Liver (tissue), 3 donors: ENCODE measurements around the gene EPHB2.

Experiments used
- EGR1 ChIP-seq, 2 donors: IDR thresholded peaks; 2 replicates each; pipeline ENCODE4 v1.6.1; 2016 to 2018; ENCODE audit warnings: antibody characterized with exemption in 2 of 2, low read depth in 2 of 2
- FOXA1 ChIP-seq: IDR thresholded peaks from 2 replicates; pipeline ENCODE4 v1.6.1; 2016; ENCODE audit warnings: antibody characterized with exemption
- GABPA ChIP-seq, 2 donors: IDR thresholded peaks in 1 of 2; conservative IDR thresholded peaks in 1 of 2; 2 replicates each; pipeline ENCODE4 v1.6.1; 2016; ENCODE audit warnings: antibody characterized with exemption in 2 of 2, mild to moderate bottlenecking in 1 of 2, moderate library complexity in 1 of 2
- HNF4A ChIP-seq, 2 donors: conservative IDR thresholded peaks; 2 replicates each; pipeline ENCODE4 v1.6.1; 2016; ENCODE audit warnings: antibody characterized with exemption in 2 of 2, mild to moderate bottlenecking in 2 of 2
- JUND ChIP-seq, 2 donors: IDR thresholded peaks; 2 replicates each; pipeline ENCODE4 v1.6.1; 2016; ENCODE audit warnings: antibody characterized with exemption in 2 of 2
- NR2F2 ChIP-seq: IDR thresholded peaks from 2 replicates; pipeline ENCODE4 v1.6.1; 2016; ENCODE audit warnings: antibody characterized with exemption
- RAD21 ChIP-seq, 2 donors: IDR thresholded peaks; 2 replicates each; pipeline ENCODE4 v1.6.1; 2016; ENCODE audit warnings: antibody characterized with exemption in 2 of 2, mild to moderate bottlenecking in 2 of 2
- REST ChIP-seq: IDR thresholded peaks from 2 replicates; pipeline ENCODE4 v1.6.1; 2016; ENCODE audit warnings: antibody characterized with exemption, mild to moderate bottlenecking
- SP1 ChIP-seq: IDR thresholded peaks from 2 replicates; pipeline ENCODE4 v1.6.1; 2018; ENCODE audit warnings: antibody characterized with exemption, mild to moderate bottlenecking
- TAF1 ChIP-seq: conservative IDR thresholded peaks from 2 replicates; pipeline ENCODE4 v1.6.1; 2016; ENCODE audit warnings: antibody characterized with exemption, mild to moderate bottlenecking
- YY1 ChIP-seq: IDR thresholded peaks from 2 replicates; pipeline ENCODE4 v1.6.1; 2016; ENCODE audit warnings: antibody characterized with exemption, mild to moderate bottlenecking
- TF ChIP-seq, protein P1 (sequence below): fragments of 150-350 bp; IDR thresholded peaks from 2 replicates; pipeline ENCODE4 v1.5.1; 2017; ENCODE audit warnings: improper control_type of control experiment, low read depth, low read length; ENCODE audit not compliant: missing input control
- TF ChIP-seq, protein P2 (sequence below): IDR thresholded peaks from 2 replicates; pipeline ENCODE4 v1.6.1; 2016; ENCODE audit warnings: antibody characterized with exemption
- donor health status: healthy.
- donor health status: healthy.

DNA sequence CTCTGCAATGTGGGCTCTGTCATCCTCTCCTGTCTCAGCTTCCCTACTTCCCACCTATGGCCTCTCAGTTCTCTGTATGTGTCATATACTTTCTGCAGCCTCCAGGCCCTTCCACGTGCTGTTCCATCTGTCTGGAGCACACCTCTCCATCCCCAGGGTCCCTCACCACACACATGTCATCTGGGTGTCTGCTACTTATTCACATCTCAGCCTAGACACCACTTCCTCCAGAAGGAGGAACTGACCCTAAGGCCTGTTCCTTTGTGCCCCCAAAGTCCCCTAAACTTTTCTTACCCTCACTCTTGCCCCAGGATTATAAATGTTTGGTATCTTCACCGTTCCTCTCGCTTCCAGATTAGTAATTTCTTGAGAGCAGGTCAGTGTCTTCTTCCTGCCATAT, 251.9 kb downstream of the EPHB2 start:
- TF ChIP-seq, protein P1, sequence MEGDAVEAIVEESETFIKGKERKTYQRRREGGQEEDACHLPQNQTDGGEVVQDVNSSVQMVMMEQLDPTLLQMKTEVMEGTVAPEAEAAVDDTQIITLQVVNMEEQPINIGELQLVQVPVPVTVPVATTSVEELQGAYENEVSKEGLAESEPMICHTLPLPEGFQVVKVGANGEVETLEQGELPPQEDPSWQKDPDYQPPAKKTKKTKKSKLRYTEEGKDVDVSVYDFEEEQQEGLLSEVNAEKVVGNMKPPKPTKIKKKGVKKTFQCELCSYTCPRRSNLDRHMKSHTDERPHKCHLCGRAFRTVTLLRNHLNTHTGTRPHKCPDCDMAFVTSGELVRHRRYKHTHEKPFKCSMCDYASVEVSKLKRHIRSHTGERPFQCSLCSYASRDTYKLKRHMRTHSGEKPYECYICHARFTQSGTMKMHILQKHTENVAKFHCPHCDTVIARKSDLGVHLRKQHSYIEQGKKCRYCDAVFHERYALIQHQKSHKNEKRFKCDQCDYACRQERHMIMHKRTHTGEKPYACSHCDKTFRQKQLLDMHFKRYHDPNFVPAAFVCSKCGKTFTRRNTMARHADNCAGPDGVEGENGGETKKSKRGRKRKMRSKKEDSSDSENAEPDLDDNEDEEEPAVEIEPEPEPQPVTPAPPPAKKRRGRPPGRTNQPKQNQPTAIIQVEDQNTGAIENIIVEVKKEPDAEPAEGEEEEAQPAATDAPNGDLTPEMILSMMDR = no peak
- TF ChIP-seq RAD21 (IDR thresholded peaks at IDR 0.05) (no peak), JUND (IDR thresholded peaks at IDR 0.05) (no peak), EGR1 (IDR thresholded peaks at IDR 0.05; ENCODE audit: low read depth in 2 of 2) (no peak), TAF1 (no peak), REST (no peak), FOXA1 (no peak), YY1 (no peak), HNF4A (conservative IDR thresholded peaks at IDR 0.05) (no peak), NR2F2 (no peak), GABPA (IDR thresholded peaks at IDR 0.05 in 1 of 2, conservative IDR thresholded peaks at IDR 0.05 in 1 of 2) (no peak), SP1 (no peak)
- TF ChIP-seq, protein P2, sequence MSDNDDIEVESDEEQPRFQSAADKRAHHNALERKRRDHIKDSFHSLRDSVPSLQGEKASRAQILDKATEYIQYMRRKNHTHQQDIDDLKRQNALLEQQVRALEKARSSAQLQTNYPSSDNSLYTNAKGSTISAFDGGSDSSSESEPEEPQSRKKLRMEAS = no peak
